Measurements from ENCODE around the gene GNAZ.

Gene GNAZ

GRCh38 chr22:23058481-23059283 is 11.6 kb upstream of the GNAZ start:
- Histone ChIP-seq H3K4me3 (ENCODE audit: low read length) (no peak overlapping the region), H3F3A (ENCODE audit: control insufficient read depth, insufficient read depth) (no peaks in the 10 kb centered on the region), H3K27ac (ENCODE audit: low read depth, low read length) (no peak overlapping the region), H3K4me1 (ENCODE audit: control insufficient read depth, low read length) (peaks cover 36% of the 10 kb centered on the region), H3K9me2 (replicated peaks; ENCODE audit: control insufficient read depth, low read length) (no peaks in the 10 kb centered on the region), H3K79me2 (ENCODE audit: control insufficient read depth, low read length) (no peaks in the 10 kb centered on the region), H3K9me3 (ENCODE audit: control insufficient read depth, insufficient read depth, low read length) (peaks cover 9% of the 10 kb centered on the region), H3K4me2 (ENCODE audit: low read length) (no peak overlapping the region), H3K27me3 (ENCODE audit: control insufficient read depth, low read length) (no peaks in the 10 kb centered on the region), H3K36me3 (ENCODE audit: control insufficient read depth, low read length) (no peaks in the 10 kb centered on the region), H4K20me1 (ENCODE audit: control insufficient read depth, insufficient read depth, low read depth, low read length) (no peaks in the 10 kb centered on the region)
- TF ChIP-seq CTCF (IDR thresholded peaks at IDR 0.05; ENCODE audit: low read depth, low read length, poor library complexity, severe bottlenecking): no peak
- TF ChIP-seq EZH2phosphoT487 (IDR thresholded peaks at IDR 0.05; ENCODE audit: borderline replicate concordance, low read length): no peak

- H3K4me1 ChIP-seq (ENCODE audit: control insufficient read depth, low read length): peaks cover 29% of the 10 kb centered on the region
- no peaks in the 10 kb centered on the region for H3K27me3 ChIP-seq (ENCODE audit: control insufficient read depth, low read length)
- peaks cover 9% of the 10 kb centered on the region for H3K9me3 ChIP-seq (ENCODE audit: control insufficient read depth, insufficient read depth, low read length)
- H3K79me2 ChIP-seq (ENCODE audit: control insufficient read depth, low read length): no peaks in the 10 kb centered on the region
- H3K4me2 ChIP-seq (ENCODE audit: low read length): no peak overlapping the region
- H3K4me3 ChIP-seq (ENCODE audit: low read length): no peak overlapping the region
- TF ChIP-seq CTCF (IDR thresholded peaks at IDR 0.05; ENCODE audit: low read depth, low read length, poor library complexity, severe bottlenecking): no peak
- TF ChIP-seq EZH2phosphoT487 (IDR thresholded peaks at IDR 0.05; ENCODE audit: borderline replicate concordance, low read length): no peak
- H4K20me1 ChIP-seq (ENCODE audit: control insufficient read depth, insufficient read depth, low read depth, low read length): no peaks in the 10 kb centered on the region
- no peaks in the 10 kb centered on the region for H3K36me3 ChIP-seq (ENCODE audit: control insufficient read depth, low read length)
- H3F3A ChIP-seq (ENCODE audit: control insufficient read depth, insufficient read depth): no peaks in the 10 kb centered on the region
- no peaks in the 10 kb centered on the region for H3K9me2 ChIP-seq (replicated peaks; ENCODE audit: control insufficient read depth, low read length)
- no peak overlapping the region for H3K27ac ChIP-seq (ENCODE audit: low read depth, low read length)
These were observed 10.9 kb upstream of the GNAZ start for GRCh38 chr22:23059284-23059948.

- Histone ChIP-seq H3K27ac (ENCODE audit: low read depth, low read length) (no peak overlapping the region), H3K4me1 (ENCODE audit: control insufficient read depth, low read length) (peaks cover 20% of the 10 kb centered on the region), H3K36me3 (ENCODE audit: control insufficient read depth, low read length) (no peaks in the 10 kb centered on the region), H3K27me3 (ENCODE audit: control insufficient read depth, low read length) (no peaks in the 10 kb centered on the region), H3K9me3 (ENCODE audit: control insufficient read depth, insufficient read depth, low read length) (peaks cover 5% of the 10 kb centered on the region), H3K79me2 (ENCODE audit: control insufficient read depth, low read length) (no peaks in the 10 kb centered on the region), H4K20me1 (ENCODE audit: control insufficient read depth, insufficient read depth, low read depth, low read length) (no peaks in the 10 kb centered on the region), H3K4me3 (ENCODE audit: low read length) (no peak overlapping the region), H3F3A (ENCODE audit: control insufficient read depth, insufficient read depth) (no peaks in the 10 kb centered on the region), H3K4me2 (ENCODE audit: low read length) (no peak overlapping the region), H3K9me2 (replicated peaks; ENCODE audit: control insufficient read depth, low read length) (no peaks in the 10 kb centered on the region)
- no peak for TF ChIP-seq EZH2phosphoT487 (IDR thresholded peaks at IDR 0.05; ENCODE audit: borderline replicate concordance, low read length)
These were observed 9.5 kb upstream of the GNAZ start for GRCh38 chr22:23060612-23061400.
